ENCODE data around the gene GNPTG. TPM values are rescaled to one million over a fixed set of nuclear protein-coding genes. Genes with fewer than 3 reads are reported as not detected.

The GNPTG gene
- total RNA-seq, 1 donor from 2014 or later, result 11.8 TPM

DNA sequence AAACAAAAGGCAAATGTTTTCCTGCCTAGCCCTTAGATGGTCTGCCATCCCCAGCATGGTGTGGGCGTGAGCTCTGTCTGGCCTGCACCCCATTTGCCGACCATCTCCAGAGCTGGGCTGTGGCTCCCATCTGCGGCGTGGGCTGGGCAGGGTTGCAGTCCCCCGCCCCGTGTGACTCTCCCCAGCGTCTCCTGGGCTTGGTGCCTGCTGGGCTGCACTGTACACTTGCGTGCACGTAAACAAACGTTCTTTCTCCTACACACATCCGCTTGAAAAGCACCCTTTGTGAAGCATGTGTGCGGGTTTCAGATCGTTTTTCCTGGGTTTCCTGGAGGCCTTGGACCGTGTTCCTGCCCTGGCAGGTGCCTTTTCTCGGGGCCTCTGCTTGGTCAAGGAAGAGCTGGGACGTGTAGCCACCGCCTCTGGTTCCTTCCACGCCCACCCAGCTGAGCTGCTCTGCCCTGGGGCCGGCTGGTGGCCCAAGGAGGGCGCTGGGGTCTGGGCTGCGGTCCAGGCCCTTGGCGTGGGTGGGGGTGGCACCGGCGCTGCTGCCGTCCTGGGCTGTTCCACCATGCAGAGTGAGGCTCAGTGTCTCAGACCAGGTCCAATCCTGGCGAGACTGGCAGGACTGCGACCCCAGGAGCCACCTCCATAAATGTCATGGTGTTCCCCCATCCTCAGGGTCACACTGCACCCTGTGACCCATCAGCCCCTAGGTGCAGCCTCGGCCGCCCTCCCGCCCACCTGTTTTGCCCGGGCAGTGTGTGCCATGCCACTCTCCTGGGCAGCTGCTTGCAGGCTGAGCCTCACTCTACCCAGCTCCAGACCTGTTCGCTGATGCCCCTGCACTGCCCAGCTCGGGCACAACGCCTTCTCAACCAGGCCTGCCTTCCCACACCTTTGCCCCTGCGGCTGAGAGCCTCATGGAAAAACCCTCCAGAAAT lies 28.2 kb upstream of the GNPTG start:
- peaks cover 13% of the 10 kb centered on the region for H3K27me3 Mint-ChIP-seq (ENCODE audit: insufficient read depth, low read depth)
- no peaks in the 10 kb centered on the region for H3K4me1 ChIP-seq
- H3K4me2 ChIP-seq, result no peak overlapping the region
- peaks cover 18% of the 10 kb centered on the region for H3K79me2 ChIP-seq (ENCODE audit: low read depth)
- no peaks in the 10 kb centered on the region for H3K9me3 Mint-ChIP-seq
- H3K4me3 ChIP-seq, result no peak overlapping the region
- H3F3A ChIP-seq (ENCODE audit: low read depth), result peaks cover 36% of the 10 kb centered on the region
- TF ChIP-seq EZH2phosphoT487 (IDR thresholded peaks at IDR 0.05) (no peak), EZH2 (IDR thresholded peaks at IDR 0.05) (no peak)
- TF ChIP-seq, protein P1, sequence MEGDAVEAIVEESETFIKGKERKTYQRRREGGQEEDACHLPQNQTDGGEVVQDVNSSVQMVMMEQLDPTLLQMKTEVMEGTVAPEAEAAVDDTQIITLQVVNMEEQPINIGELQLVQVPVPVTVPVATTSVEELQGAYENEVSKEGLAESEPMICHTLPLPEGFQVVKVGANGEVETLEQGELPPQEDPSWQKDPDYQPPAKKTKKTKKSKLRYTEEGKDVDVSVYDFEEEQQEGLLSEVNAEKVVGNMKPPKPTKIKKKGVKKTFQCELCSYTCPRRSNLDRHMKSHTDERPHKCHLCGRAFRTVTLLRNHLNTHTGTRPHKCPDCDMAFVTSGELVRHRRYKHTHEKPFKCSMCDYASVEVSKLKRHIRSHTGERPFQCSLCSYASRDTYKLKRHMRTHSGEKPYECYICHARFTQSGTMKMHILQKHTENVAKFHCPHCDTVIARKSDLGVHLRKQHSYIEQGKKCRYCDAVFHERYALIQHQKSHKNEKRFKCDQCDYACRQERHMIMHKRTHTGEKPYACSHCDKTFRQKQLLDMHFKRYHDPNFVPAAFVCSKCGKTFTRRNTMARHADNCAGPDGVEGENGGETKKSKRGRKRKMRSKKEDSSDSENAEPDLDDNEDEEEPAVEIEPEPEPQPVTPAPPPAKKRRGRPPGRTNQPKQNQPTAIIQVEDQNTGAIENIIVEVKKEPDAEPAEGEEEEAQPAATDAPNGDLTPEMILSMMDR (IDR thresholded peaks at IDR 0.05), result no peak
- no peak overlapping the region for H3K4me3 Mint-ChIP-seq
- H3K27ac ChIP-seq, result no peak overlapping the region
- no peak overlapping the region for H2AFZ ChIP-seq (replicated peaks)
- no peak for DNase-seq (ENCODE audit: low spot score)
- no peak overlapping the region for H3K9ac ChIP-seq
- no peaks in the 10 kb centered on the region for H3K9me3 ChIP-seq (ENCODE audit: low read depth)
- H3K4me1 Mint-ChIP-seq, result peaks cover 4% of the 10 kb centered on the region
- peaks cover 62% of the 10 kb centered on the region for H4K20me1 ChIP-seq (ENCODE audit: low read depth)
- H3K27ac Mint-ChIP-seq, result no peak overlapping the region
- no peaks in the 10 kb centered on the region for H3K36me3 ChIP-seq
- H3K36me3 Mint-ChIP-seq, result peaks cover 18% of the 10 kb centered on the region
- H3K27me3 ChIP-seq, result no peaks in the 10 kb centered on the region

DNA sequence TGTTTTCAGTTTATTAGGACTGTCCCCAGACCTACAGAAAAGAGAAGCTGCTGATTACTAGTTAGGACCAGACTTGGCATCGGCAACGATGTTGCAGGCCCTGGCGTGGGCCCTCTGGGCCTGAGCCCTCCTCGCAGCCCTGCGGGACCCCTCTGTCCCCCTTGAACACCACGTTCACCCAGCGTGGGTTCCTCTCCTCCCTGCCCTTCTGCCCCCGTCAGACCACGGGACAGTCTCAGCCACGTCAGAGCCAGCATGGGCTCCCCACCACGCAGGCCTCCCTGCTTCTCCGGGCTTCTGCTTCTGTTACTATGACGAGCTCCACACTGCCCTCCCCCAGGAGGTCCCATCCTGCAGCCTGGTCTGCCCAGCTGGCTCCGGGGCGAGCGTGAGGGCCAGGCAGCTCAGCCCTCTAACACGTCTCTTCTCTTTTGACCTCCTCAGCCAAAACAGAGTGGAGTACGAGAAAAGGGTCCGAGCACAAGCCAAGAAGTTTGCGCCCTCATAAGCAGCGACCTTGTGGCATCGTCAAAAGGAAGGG lies 27.4 kb upstream of the GNPTG start:
- peaks cover 10% of the 10 kb centered on the region for H3K79me2 ChIP-seq (ENCODE audit: low read depth)
- Mint-ChIP-seq H3K4me3 (no peak overlapping the region), H3K4me1 (peaks cover 4% of the 10 kb centered on the region), H3K27me3 (ENCODE audit: insufficient read depth, low read depth) (peaks cover 13% of the 10 kb centered on the region), H3K27ac (no peak overlapping the region), H3K36me3 (peaks cover 16% of the 10 kb centered on the region), H3K9me3 (no peaks in the 10 kb centered on the region)
- H3K27ac ChIP-seq, result no peak overlapping the region
- no peaks in the 10 kb centered on the region for H3K4me1 ChIP-seq
- no peak overlapping the region for H3K4me2 ChIP-seq
- H3F3A ChIP-seq (ENCODE audit: low read depth), result peaks cover 36% of the 10 kb centered on the region
- H3K27me3 ChIP-seq, result no peaks in the 10 kb centered on the region
- no peak overlapping the region for H3K4me3 ChIP-seq
- H2AFZ ChIP-seq (replicated peaks), result no peak overlapping the region
- TF ChIP-seq EZH2 (IDR thresholded peaks at IDR 0.05) (no peak), EZH2phosphoT487 (IDR thresholded peaks at IDR 0.05) (no peak)
- TF ChIP-seq, protein P1 (IDR thresholded peaks at IDR 0.05), result no peak
- no peaks in the 10 kb centered on the region for H3K9me3 ChIP-seq (ENCODE audit: low read depth)
- H3K36me3 ChIP-seq, result no peaks in the 10 kb centered on the region
- no peak overlapping the region for H3K9ac ChIP-seq
- no peak for DNase-seq (ENCODE audit: low spot score)
- H4K20me1 ChIP-seq (ENCODE audit: low read depth), result peaks cover 54% of the 10 kb centered on the region

DNA sequence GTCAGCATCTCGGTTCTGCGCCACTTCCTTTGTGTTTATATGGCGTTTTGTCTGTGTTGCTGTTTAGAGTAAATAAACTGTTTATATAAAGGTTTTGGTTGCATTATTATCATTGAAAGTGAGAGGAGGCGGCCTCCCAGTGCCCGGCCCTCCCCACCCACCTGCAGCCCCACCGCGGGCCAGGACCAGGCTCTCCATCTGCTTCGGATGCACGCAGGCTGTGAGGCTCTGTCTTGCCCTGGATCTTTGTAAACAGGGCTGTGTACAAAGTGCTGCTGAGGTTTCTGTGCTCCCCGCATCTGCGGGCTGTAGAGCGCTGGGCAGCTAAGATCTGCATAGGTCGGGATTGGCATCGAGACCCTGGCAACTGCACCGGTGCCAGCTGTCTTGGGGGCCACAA lies 26.5 kb upstream of the GNPTG start:
- Histone ChIP-seq H4K20me1 (ENCODE audit: low read depth) (peaks cover 46% of the 10 kb centered on the region), H3K9ac (no peak overlapping the region), H3K4me3 (no peak overlapping the region), H3K9me3 (ENCODE audit: low read depth) (no peaks in the 10 kb centered on the region), H3K4me2 (no peak overlapping the region), H3F3A (ENCODE audit: low read depth) (peaks cover 36% of the 10 kb centered on the region), H3K27me3 (peaks cover 4% of the 10 kb centered on the region), H3K79me2 (ENCODE audit: low read depth) (peaks cover 1% of the 10 kb centered on the region), H3K36me3 (no peaks in the 10 kb centered on the region), H2AFZ (replicated peaks) (no peak overlapping the region), H3K4me1 (no peaks in the 10 kb centered on the region), H3K27ac (peak overlapping the region; percentile 53)
- H3K9me3 Mint-ChIP-seq, result no peaks in the 10 kb centered on the region
- TF ChIP-seq, protein P1 (IDR thresholded peaks at IDR 0.05), result no peak
- no peak for TF ChIP-seq EZH2 (IDR thresholded peaks at IDR 0.05)
- no peak overlapping the region for H3K27ac Mint-ChIP-seq
- H3K4me3 Mint-ChIP-seq, result no peak overlapping the region
- H3K36me3 Mint-ChIP-seq, result peaks cover 9% of the 10 kb centered on the region
- H3K4me1 Mint-ChIP-seq, result peaks cover 4% of the 10 kb centered on the region
- peaks cover 13% of the 10 kb centered on the region for H3K27me3 Mint-ChIP-seq (ENCODE audit: insufficient read depth, low read depth)
- DNase-seq (ENCODE audit: low spot score), result no peak
